ENCODE measurements around the gene TRMT10C. TPM values are rescaled to one million over a fixed set of nuclear protein-coding genes. Genes with fewer than 3 reads are reported as not detected.

TRMT10C gene
- total RNA-seq, 2 donors from 2014 or later: 11.6 to 20.5 TPM

- TF ChIP-seq CTCF (IDR thresholded peaks at IDR 0.05): no peak
- H3K4me3 ChIP-seq: no peak overlapping the region
- no peaks in the 10 kb centered on the region for H3K4me1 ChIP-seq (ENCODE audit: control insufficient read depth in 1 of 2, low read depth in 2 of 2)
- H3K9me3 ChIP-seq: no peaks in the 10 kb centered on the region
- no peak overlapping the region for H3K27ac ChIP-seq
- no peaks in the 10 kb centered on the region for H3K27me3 ChIP-seq (replicated peaks; ENCODE audit: insufficient read depth)
- H3K36me3 ChIP-seq: no peaks in the 10 kb centered on the region
- DNase-seq (ENCODE audit: low spot score): no peak
- ATAC-seq (ENCODE audit: insufficient number of reproducible peaks, low FRiP score, low read depth): no peak
Observed at GRCh38 chr3:101519685-101520365, 41.8 kb upstream of the TRMT10C start.

- Histone ChIP-seq H3K9me3 (no peaks in the 10 kb centered on the region), H3K27ac (no peak overlapping the region), H3K27me3 (replicated peaks; ENCODE audit: insufficient read depth) (no peaks in the 10 kb centered on the region), H3K4me1 (ENCODE audit: control insufficient read depth in 1 of 2, low read depth in 2 of 2) (no peaks in the 10 kb centered on the region), H3K4me3 (no peak overlapping the region), H3K36me3 (no peaks in the 10 kb centered on the region)
- no peak for TF ChIP-seq CTCF (IDR thresholded peaks at IDR 0.05)
- DNase-seq (ENCODE audit: low spot score): no peak
- ATAC-seq (ENCODE audit: insufficient number of reproducible peaks, low FRiP score, low read depth): no peak
Observed at GRCh38 chr3:101521211-101521701, 40.4 kb upstream of the TRMT10C start.

- Histone ChIP-seq H3K4me3 (no peak overlapping the region), H3K9me3 (no peaks in the 10 kb centered on the region), H3K4me1 (ENCODE audit: control insufficient read depth in 1 of 2, low read depth in 2 of 2) (no peaks in the 10 kb centered on the region), H3K27me3 (replicated peaks; ENCODE audit: insufficient read depth) (no peaks in the 10 kb centered on the region), H3K27ac (no peak overlapping the region), H3K36me3 (no peaks in the 10 kb centered on the region)
- DNase-seq (ENCODE audit: low spot score): no peak
- TF ChIP-seq CTCF (IDR thresholded peaks at IDR 0.05): no peak
- ATAC-seq (ENCODE audit: insufficient number of reproducible peaks, low FRiP score, low read depth): no peak
Observed at GRCh38 chr3:101527441-101527840, 34.2 kb upstream of the TRMT10C start.

GRCh38 chr3:101527906-101528305 is 33.8 kb upstream of the TRMT10C start:
- H3K27ac ChIP-seq: no peak overlapping the region
- ATAC-seq (ENCODE audit: insufficient number of reproducible peaks, low FRiP score, low read depth) (no peak), DNase-seq (ENCODE audit: low spot score) (no peak)
- H3K4me1 ChIP-seq (ENCODE audit: control insufficient read depth in 1 of 2, low read depth in 2 of 2): peaks cover 0 to 4% of the 10 kb centered on the region in 2 donors
- H3K9me3 ChIP-seq: no peaks in the 10 kb centered on the region
- TF ChIP-seq CTCF (IDR thresholded peaks at IDR 0.05): no peak
- no peak overlapping the region for H3K4me3 ChIP-seq
- no peaks in the 10 kb centered on the region for H3K27me3 ChIP-seq (replicated peaks; ENCODE audit: insufficient read depth)
- H3K36me3 ChIP-seq: no peaks in the 10 kb centered on the region

GRCh38 chr3:101529816-101530685 is 31.6 kb upstream of the TRMT10C start:
- DNase-seq (ENCODE audit: low spot score): no peak

More at GRCh38 chr3:101529816-101530685, 31.6 kb upstream of the TRMT10C start:
- TF ChIP-seq CTCF (IDR thresholded peaks at IDR 0.05): no peak
- Histone ChIP-seq H3K27ac (no peak overlapping the region), H3K9me3 (no peaks in the 10 kb centered on the region), H3K36me3 (no peaks in the 10 kb centered on the region), H3K4me1 (ENCODE audit: control insufficient read depth in 1 of 2, low read depth in 2 of 2) (peaks cover 5 to 19% of the 10 kb centered on the region in 2 donors), H3K27me3 (replicated peaks; ENCODE audit: insufficient read depth) (no peaks in the 10 kb centered on the region), H3K4me3 (no peak overlapping the region)
- no peak for ATAC-seq (ENCODE audit: insufficient number of reproducible peaks, low FRiP score, low read depth)

Measured in thoracic aorta (tissue), 2 donors.